SKM-1 (cell line): ENCODE data around the gene FOS.
"Not testable (repeated sequence)": the region's sequence is repeated elsewhere in the genome, so short reads cannot be mapped to it uniquely, and the experiment has no call there.

Experiments used
- DNase-seq: peaks from one replicate; lab custom pipeline; 2025; ENCODE audit not compliant: unreplicated experiment; lab: John Stamatoyannopoulos, UW

Gene FOS

DNA sequence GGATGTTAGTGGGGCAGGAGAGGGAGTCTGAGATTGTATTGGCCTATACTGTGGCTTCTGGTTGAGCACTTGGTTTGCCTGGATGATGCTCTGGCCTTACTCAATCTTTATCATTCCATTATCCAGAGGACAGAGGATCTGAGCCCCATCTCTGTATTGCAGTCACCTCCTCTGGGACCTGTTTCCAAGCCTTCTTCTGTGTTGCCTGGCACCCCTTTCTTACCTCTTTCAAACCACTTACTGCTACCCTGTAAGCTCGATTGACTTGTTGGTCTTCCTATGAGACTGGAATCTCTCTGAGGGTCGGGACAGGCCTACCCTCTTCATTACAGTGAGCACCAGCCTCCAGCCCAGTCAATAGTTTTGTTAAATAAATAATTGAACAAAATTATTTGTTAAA, 3.0 kb upstream of the FOS start:
- DNase-seq: no peak

GRCh38 chr14:75277008-75277814, 1.4 kb upstream of the FOS start:
- DNase-seq: no peak

GRCh38 chr14:75277815-75278421, 710 bp upstream of the FOS start:
- no peak for DNase-seq

GRCh38 chr14:75279153-75279762, 630 bp downstream of the FOS start:
- no peak for DNase-seq

DNA sequence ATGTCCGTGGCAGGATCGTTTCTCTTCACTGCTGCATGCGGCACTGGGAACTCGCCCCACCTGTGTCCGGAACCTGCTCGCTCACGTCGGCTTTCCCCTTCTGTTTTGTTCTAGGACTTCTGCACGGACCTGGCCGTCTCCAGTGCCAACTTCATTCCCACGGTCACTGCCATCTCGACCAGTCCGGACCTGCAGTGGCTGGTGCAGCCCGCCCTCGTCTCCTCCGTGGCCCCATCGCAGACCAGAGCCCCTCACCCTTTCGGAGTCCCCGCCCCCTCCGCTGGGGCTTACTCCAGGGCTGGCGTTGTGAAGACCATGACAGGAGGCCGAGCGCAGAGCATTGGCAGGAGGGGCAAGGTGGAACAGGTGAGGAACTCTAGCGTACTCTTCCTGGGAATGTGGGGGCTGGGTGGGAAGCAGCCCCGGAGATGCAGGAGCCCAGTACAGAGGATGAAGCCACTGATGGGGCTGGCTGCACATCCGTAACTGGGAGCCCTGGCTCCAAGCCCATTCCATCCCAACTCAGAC, 1.2 kb downstream of the FOS start:
- no peak for DNase-seq

DNA sequence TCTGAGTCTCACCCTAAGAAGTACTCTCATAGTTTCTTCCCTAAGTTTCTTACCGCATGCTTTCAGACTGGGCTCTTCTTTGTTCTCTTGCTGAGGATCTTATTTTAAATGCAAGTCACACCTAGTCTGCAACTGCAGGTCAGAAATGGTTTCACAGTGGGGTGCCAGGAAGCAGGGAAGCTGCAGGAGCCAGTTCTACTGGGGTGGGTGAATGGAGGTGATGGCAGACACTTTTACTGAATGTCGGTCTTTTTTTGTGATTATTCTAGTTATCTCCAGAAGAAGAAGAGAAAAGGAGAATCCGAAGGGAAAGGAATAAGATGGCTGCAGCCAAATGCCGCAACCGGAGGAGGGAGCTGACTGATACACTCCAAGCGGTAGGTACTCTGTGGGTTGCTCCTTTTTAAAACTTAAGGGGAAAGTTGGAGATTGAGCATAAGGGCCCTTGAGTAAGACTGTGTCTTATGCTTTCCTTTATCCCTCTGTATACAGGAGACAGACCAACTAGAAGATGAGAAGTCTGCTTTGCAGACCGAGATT, 1.7 kb downstream of the FOS start:
- DNase-seq: no peak

- DNase-seq: no peak
Observed at GRCh38 chr14:75280831-75281653, 2.4 kb downstream of the FOS start.

DNA sequence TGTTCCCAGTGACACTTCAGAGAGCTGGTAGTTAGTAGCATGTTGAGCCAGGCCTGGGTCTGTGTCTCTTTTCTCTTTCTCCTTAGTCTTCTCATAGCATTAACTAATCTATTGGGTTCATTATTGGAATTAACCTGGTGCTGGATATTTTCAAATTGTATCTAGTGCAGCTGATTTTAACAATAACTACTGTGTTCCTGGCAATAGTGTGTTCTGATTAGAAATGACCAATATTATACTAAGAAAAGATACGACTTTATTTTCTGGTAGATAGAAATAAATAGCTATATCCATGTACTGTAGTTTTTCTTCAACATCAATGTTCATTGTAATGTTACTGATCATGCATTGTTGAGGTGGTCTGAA, 3.0 kb downstream of the FOS start:
- no peak for DNase-seq

- DNase-seq: no peak
Observed at GRCh38 chr14:75282170-75282554, 3.5 kb downstream of the FOS start.

- DNase-seq: not testable (repeated sequence)
Observed at GRCh38 chr14:75282555-75283161, 4.0 kb downstream of the FOS start.

DNA sequence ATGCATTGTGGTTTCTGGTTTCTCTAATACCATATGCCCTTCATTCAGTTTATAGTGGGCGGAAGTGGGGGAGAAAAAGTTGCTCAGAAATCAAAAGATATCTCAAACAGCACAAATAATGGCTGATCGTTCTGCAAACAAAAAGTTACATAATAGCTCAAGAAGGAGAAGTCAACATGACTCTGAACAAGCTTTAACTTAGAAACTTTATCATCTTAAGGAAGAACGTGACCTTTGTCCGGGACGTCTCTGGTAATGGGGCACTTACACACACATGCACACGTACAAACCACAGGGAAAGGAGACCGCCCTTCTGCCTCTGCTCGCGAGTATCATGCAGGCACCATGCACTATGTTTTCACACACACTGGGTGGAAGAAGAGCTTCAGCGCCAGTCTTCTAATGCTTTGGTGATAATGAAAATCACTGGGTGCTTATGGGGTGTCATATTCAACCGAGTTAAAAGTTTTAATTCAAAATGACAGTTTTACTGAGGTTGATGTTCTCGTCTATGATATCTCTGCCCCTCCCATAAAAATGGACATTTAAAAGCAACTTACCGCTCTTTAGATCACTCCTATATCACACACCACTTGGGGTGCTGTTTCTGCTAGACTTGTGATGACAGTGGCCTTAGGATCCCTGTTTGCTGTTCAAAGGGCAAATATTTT, 4.7 kb downstream of the FOS start:
- DNase-seq: peak; percentile 9

DNA sequence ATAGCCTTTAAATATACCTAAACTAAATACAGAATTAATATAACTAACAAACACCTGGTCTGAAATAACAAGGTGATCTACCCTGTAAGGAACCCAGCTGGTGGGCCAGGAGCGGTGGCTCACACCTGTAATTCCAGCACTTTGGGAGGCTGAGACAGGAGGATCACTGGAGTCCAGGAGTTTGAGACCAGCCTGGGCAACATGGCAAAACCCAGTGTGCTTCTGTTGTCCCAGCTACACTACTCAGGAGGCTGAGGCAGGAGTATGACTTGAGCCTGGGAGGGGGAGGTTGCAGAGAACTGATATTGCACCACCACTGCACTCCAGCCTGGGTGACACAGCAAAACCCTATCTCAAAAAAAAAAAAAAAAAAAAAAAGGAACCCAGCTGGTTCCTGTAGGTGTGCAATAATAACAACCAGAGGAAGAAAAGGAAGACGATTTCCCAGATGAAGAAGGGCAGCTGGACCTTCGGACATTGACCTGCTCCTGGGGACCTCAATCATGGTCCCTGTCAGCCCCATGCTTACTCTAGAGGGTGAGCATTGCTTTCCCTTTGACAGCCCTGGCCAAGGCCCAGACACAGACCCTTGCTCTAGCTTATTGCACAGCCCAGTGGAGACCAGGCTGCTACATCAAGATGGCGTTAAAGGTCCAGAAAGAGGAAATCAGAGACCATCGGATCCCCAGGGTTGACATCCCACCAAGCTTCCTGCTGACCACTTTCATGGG, 5.4 kb downstream of the FOS start:
- DNase-seq: peak; percentile 23

DNA sequence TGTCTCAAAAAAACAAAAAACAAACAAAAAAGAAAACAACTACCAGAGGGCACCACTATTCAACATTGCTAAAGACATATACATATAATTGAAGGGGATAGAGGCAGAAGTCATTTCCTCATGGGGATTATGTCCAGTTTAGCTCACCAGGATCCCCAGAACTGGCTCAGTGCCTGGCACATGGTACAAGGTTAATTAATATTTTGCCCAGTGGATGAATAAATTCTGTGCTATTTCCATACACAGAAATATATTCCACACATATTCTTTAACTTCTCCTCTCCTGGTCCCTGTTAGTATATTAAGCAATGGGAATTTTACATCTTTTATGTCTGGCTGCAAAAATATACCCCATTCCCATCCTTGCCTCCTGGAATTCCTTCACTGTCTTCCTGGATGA, 6.7 kb downstream of the FOS start:
- DNase-seq: no peak

DNA sequence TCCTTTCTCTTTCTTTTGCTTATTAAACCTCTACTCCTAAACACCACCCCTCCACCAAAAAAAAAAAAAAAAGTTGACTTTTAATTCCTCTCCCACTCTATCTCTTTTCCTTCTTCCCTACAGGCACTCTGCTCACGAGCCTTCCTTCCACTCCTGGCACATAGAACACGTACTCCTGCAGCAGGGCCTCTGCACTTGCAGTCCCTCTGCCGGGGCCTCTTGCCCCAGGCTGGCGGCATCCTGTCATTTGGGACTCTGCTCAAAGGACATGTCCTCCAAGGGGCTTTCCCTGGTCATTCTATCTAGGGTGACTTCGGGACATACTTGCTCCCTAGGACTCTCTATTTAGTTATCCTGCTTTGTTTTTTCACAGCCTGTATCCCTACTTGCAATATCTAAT, 7.7 kb downstream of the FOS start:
- DNase-seq: no peak

- DNase-seq: no peak
Observed at GRCh38 chr14:75289840-75290388, 11.3 kb downstream of the FOS start.

- no peak for DNase-seq
Observed at GRCh38 chr14:75290851-75291250, 12.2 kb downstream of the FOS start.

DNA sequence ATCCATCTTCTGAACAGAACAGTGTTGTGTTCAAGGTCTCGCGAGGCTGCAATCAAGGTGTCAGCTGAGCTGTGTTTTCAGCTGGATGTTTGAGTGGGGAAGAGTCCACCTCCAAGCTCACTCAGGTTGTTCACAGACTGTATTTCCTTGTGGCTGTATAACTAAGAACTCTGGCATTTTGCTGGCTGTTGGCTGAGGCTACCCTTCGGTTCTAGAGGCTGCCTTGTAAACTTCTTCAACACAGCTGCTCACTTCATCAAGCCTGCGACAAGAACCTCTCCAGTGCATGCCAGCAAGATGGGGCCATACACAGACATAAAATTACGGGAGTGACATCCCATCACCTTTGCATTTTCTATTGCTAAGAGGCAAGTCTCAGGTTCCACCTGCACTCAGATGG, 12.7 kb downstream of the FOS start:
- DNase-seq: no peak

DNA sequence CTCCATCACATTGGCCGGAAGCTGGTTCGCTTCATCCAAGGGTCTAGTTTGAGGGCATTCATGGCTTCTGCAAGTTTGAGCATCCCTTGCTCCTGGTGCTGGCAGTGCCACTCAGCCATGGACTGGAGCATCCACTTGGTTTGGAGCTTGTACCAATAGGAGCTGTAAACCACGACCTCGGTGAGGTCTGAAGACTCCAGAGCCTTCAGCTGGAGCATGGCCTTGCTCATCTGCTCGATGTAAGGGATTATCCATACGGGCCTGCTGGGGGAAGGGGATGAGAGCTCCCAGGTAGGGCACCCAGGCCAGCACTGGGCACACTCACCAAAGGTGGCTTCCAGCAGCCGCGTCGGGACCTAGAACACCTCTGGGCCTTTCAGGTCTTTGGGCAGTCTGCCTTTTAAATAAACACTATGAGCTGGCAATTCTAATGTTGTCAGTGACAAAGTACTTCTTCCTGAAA, 13.5 kb downstream of the FOS start:
- DNase-seq: no peak

GRCh38 chr14:75292886-75293285, 14.3 kb downstream of the FOS start:
- DNase-seq: no peak
